ENCODE results near the gene PLCL1.
"Not testable (repeated sequence)": the region's sequence is repeated elsewhere in the genome, so short reads cannot be mapped to it uniquely, and the experiment has no call there.

PLCL1 gene

GRCh38 chr2:197805715-197806633, 1.6 kb downstream of the PLCL1 start:
- in situ Hi-C loops (cut with MboI; ENCODE audit: low pct_unique_long_range_greater_than_20kb, low sequenced_read_pairs), result no loop called here
- DNase-seq, result peak; percentile 8

GRCh38 chr2:197809064-197809463, 4.7 kb downstream of the PLCL1 start:
- in situ Hi-C loops (cut with MboI; ENCODE audit: low pct_unique_long_range_greater_than_20kb, low sequenced_read_pairs), result no loop called here
- DNase-seq, result no peak

- no peak for DNase-seq
- in situ Hi-C loops (cut with MboI; ENCODE audit: low pct_unique_long_range_greater_than_20kb, low sequenced_read_pairs), result no loop called here
Measured at GRCh38 chr2:197810016-197810415, 5.6 kb downstream of the PLCL1 start.

- in situ Hi-C loops (cut with MboI; ENCODE audit: low pct_unique_long_range_greater_than_20kb, low sequenced_read_pairs), result no loop called here
Measured at GRCh38 chr2:197810491-197810890, 6.1 kb downstream of the PLCL1 start.

GRCh38 chr2:197813093-197813787, 8.8 kb downstream of the PLCL1 start:
- in situ Hi-C loops (cut with MboI; ENCODE audit: low pct_unique_long_range_greater_than_20kb, low sequenced_read_pairs), result no loop called here
- peak; percentile 41 for DNase-seq

More at GRCh38 chr2:197810491-197810890, 6.1 kb downstream of the PLCL1 start:
- no peak for DNase-seq

- DNase-seq, result no peak
- in situ Hi-C loops (cut with MboI; ENCODE audit: low pct_unique_long_range_greater_than_20kb, low sequenced_read_pairs), result no loop called here
Measured at GRCh38 chr2:197814526-197814925, 10.1 kb downstream of the PLCL1 start.

- DNase-seq, result no peak
- in situ Hi-C loops (cut with MboI; ENCODE audit: low pct_unique_long_range_greater_than_20kb, low sequenced_read_pairs), result no loop called here
Measured at GRCh38 chr2:197821550-197822289, 17.3 kb downstream of the PLCL1 start.

- in situ Hi-C loops (cut with MboI; ENCODE audit: low pct_unique_long_range_greater_than_20kb, low sequenced_read_pairs), result no loop called here
- DNase-seq, result no peak
Measured at GRCh38 chr2:197822333-197822732, 17.9 kb downstream of the PLCL1 start.

- DNase-seq, result no peak
- in situ Hi-C loops (cut with MboI; ENCODE audit: low pct_unique_long_range_greater_than_20kb, low sequenced_read_pairs), result no loop called here
Measured at GRCh38 chr2:197827618-197828017, 23.2 kb downstream of the PLCL1 start.

- in situ Hi-C loops (cut with MboI; ENCODE audit: low pct_unique_long_range_greater_than_20kb, low sequenced_read_pairs), result no loop called here
- no peak for DNase-seq
Measured at GRCh38 chr2:197828464-197829135, 24.2 kb downstream of the PLCL1 start.

- DNase-seq; in situ Hi-C loops (cut with MboI; ENCODE audit: low pct_unique_long_range_greater_than_20kb, low sequenced_read_pairs): not testable (repeated sequence)
Measured at GRCh38 chr2:197834771-197835170, 30.4 kb downstream of the PLCL1 start.

- no peak for DNase-seq
- in situ Hi-C loops (cut with MboI; ENCODE audit: low pct_unique_long_range_greater_than_20kb, low sequenced_read_pairs), result no loop called here
Measured at GRCh38 chr2:197835293-197835692, 30.9 kb downstream of the PLCL1 start.

- no peak for DNase-seq
- in situ Hi-C loops (cut with MboI; ENCODE audit: low pct_unique_long_range_greater_than_20kb, low sequenced_read_pairs), result no loop called here
Measured at GRCh38 chr2:197838036-197838435, 33.6 kb downstream of the PLCL1 start.

- DNase-seq, result no peak
- in situ Hi-C loops (cut with MboI; ENCODE audit: low pct_unique_long_range_greater_than_20kb, low sequenced_read_pairs), result no loop called here
Measured at GRCh38 chr2:197838579-197838978, 34.2 kb downstream of the PLCL1 start.

- no peak for DNase-seq
- in situ Hi-C loops (cut with MboI; ENCODE audit: low pct_unique_long_range_greater_than_20kb, low sequenced_read_pairs), result no loop called here
Measured at GRCh38 chr2:197839327-197839726, 34.9 kb downstream of the PLCL1 start.

GRCh38 chr2:197839856-197840255, 35.5 kb downstream of the PLCL1 start:
- in situ Hi-C loops (cut with MboI; ENCODE audit: low pct_unique_long_range_greater_than_20kb, low sequenced_read_pairs), result no loop called here
- no peak for DNase-seq

- no peak for DNase-seq
- in situ Hi-C loops (cut with MboI; ENCODE audit: low pct_unique_long_range_greater_than_20kb, low sequenced_read_pairs), result no loop called here
Measured at GRCh38 chr2:197846128-197846527, 41.7 kb downstream of the PLCL1 start.

- no peak for DNase-seq
- in situ Hi-C loops (cut with MboI; ENCODE audit: low pct_unique_long_range_greater_than_20kb, low sequenced_read_pairs), result no loop called here
Measured at GRCh38 chr2:197846777-197847176, 42.4 kb downstream of the PLCL1 start.
